ENCODE results near the gene PGA3.
A peak's percentile ranks its signal among the peaks of the same experiment; 100 is the strongest.

PGA3 gene

GRCh38 chr11:61254403-61255025 is 51.2 kb downstream of the PGA3 start:
- DNase-seq: peak; percentile 42

- peak; percentile 44 for DNase-seq
Observed at GRCh38 chr11:61256710-61257482, 53.6 kb downstream of the PGA3 start.

- no peak for DNase-seq
Observed at GRCh38 chr11:61258546-61258945, 55.2 kb downstream of the PGA3 start.

- no peak for DNase-seq
Observed at GRCh38 chr11:61259363-61259762, 56.0 kb downstream of the PGA3 start.
